GM10248 (cell line): ENCODE data around the gene HOXD12.

Source experiments
- CTCF ChIA-PET: fragments of 300-600 bp; sonication (Branson Sonifier 250); formaldehyde crosslinking; extraction: SDS; loops from one replicate; lab custom pipeline; 2021; ENCODE audit warnings: antibody characterized with exemption; lab: Yijun Ruan, JAX
- POLR2A ChIA-PET: fragments of 350-650 bp; sonication (Branson Sonifier 250); formaldehyde crosslinking; extraction: SDS; loops from one replicate; lab custom pipeline; 2020; ENCODE audit warnings: antibody characterized with exemption; lab: Yijun Ruan, JAX
- DNase-seq: peaks from one replicate; pipeline ENCODE4 v3.0.0; 2012; ENCODE audit errors: extremely low spot score
- TF ChIP-seq, protein P1 (sequence below): IDR thresholded peaks from 2 replicates; pipeline ENCODE4 v1.5.1; 2012; ENCODE audit warnings: mild to moderate bottlenecking, low read depth; ENCODE audit errors: extremely low read depth, missing control alignments, control extremely low read depth

The HOXD12 gene

DNA sequence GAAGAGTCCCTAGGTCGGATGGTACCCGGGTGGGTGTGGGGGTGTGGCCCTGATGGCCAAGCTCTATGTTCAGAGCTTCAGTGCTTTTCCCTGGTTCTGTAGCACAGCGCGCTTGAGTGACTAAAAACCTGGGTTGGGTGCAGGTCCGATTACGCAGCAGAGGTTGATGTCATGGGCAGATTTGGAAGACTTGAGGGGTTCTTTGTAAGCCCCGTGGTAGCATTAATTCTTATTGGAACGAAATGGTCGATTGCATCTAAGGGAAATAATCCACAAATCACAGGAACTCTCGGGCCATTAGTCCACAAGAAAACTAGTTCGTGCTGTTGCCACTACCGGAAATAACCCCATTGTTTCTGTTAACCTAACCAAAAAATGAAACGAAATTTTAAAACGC lies 38.9 kb downstream of the HOXD12 start:
- no peak for DNase-seq
- POLR2A ChIA-PET: no interaction called here
- CTCF ChIA-PET: interaction anchor here (1.6 to 5.6 kb wide), 8 partner anchors 11 to 512 kb away, joined by 5 to 124 read pairs (median 18); no protein-coding TSS in a partner anchor
- TF ChIP-seq, protein P1, sequence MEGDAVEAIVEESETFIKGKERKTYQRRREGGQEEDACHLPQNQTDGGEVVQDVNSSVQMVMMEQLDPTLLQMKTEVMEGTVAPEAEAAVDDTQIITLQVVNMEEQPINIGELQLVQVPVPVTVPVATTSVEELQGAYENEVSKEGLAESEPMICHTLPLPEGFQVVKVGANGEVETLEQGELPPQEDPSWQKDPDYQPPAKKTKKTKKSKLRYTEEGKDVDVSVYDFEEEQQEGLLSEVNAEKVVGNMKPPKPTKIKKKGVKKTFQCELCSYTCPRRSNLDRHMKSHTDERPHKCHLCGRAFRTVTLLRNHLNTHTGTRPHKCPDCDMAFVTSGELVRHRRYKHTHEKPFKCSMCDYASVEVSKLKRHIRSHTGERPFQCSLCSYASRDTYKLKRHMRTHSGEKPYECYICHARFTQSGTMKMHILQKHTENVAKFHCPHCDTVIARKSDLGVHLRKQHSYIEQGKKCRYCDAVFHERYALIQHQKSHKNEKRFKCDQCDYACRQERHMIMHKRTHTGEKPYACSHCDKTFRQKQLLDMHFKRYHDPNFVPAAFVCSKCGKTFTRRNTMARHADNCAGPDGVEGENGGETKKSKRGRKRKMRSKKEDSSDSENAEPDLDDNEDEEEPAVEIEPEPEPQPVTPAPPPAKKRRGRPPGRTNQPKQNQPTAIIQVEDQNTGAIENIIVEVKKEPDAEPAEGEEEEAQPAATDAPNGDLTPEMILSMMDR: no peak

DNA sequence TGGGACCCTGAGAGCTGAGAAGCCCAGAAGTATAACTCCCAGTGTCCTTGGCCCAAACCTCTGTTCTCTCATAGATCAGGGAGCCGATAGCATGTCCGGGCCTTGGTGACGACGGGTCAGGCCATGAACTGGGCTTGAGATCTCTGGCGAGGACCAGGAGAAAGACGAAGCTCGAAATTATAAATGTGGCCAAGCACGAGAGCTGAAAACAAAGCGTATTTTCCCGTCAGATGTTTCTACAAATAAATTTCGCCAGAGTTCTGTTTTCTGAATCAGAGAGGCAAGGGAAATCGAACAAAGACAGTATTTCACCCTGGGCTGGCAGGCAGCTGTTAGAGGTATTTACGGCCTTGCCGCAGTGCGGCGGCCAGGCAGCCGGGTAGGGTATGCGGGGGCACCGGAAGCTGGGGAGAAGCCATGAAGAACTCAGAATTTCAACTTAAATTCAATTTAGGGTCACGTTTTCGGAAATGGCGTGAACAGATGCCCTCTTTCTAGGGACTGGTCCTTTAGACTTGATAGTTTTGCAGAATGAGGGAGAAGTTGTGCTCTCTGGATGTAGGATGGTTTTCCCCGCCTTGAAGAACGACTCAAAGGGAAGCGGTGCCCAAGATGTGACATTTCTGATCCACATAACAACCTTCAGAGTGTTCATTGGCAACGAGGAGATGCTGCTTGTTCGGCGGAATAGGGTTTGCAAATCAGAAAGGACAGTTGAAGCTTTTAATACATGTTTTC lies 39.5 kb downstream of the HOXD12 start:
- TF ChIP-seq, protein P1: no peak
- POLR2A ChIA-PET: no interaction called here
- no peak for DNase-seq
- CTCF ChIA-PET: interaction anchor here (0.7 to 5.6 kb wide), 20 partner anchors 12 to 1009 kb away, joined by 3 to 124 read pairs (median 6); partner anchors contain the start of gene HOXD4

DNA sequence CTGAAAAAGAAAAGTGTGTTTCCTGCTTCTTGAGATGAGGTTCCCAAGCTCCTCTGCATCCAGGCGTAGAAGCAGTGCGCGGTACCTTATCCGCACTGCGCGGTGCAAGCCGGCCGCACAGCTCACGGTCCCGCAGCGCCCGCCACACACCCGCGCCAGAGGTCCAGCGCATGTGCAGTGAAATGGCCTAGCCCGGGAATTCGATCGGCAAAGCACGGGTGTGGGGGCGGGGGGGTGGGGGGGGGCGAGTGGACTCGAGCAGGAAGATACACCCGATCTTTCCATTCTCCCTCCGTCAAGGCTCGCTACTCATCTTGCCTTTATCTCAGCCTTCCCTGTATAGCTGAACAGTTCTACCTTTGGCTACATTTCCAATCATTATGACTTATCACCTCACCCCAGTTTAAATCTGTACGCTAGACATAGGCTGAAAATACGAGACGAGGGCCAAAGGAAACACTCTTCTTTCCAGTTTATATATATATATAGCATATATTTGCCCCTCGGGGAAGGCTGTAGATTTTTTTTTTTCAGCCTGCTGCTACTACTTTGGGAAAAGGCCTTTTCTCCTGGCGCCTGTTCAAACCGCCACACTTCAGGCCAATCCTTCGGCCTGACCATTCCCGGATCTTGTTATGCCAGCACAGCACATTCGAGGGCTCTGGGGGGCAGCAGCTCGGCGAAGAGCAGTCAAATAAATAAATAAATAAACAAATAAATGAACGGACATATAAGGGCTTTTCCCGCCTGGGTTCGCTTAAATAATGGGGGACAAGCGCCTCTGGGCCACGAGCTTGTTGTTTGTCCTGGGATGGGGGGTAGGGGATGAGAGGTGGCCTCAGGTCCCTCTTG lies 40.3 kb downstream of the HOXD12 start:
- no peak for DNase-seq
- CTCF ChIA-PET: interaction anchor here (0.6 to 5.6 kb wide), 45 partner anchors 8 to 1063 kb away, joined by 3 to 124 read pairs (median 4); partner anchors contain the start of gene HOXD4
- TF ChIP-seq, protein P1: no peak
- POLR2A ChIA-PET: no interaction called here

DNA sequence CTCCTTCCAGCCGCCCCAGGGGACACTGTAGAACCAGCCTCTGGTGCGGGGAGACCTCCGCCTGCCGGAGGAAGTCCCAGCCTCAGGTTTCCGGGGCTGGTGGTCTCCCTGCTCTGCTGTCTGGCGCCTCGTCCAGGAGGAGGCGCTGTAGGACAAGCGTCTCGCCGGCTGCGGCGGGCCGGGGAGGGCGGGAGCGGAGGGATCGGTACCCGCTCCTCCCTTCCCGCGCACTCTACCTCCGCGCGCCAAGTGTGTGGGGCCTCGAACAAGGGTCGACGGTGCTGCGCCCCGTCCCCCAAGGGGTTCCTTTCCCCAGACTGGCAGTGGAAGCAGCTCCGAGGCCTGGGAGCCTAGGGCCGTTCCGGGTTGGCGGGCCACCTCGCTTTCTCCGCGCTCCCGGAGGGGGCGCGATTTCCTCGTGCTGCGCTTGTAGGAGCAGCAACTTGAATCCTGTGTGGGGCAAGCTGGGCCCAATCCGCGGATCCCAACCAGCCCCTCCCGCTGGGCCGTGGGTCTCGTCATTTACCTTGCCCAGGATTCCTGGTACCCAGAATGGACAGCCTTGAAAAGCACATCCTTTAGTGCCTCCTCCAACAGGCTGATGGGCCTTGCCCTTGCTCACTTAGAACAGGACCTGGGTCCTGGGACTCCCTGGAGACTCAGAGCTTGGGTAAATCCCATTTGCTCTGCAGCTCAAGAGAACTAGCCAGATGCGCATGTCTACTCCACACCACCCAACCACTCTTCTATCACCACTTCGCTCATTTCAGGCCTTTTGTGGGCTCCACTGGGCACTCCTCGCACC lies 41.1 kb downstream of the HOXD12 start:
- TF ChIP-seq, protein P1: peak; percentile 95
- ChIA-PET CTCF (interaction anchor here (0.6 to 5.6 kb wide), 57 partner anchors 9 to 1062 kb away, joined by 3 to 124 read pairs (median 4); partner anchors contain the start of gene HOXD4), POLR2A (no interaction called here)
- peak; percentile 92 for DNase-seq

DNA sequence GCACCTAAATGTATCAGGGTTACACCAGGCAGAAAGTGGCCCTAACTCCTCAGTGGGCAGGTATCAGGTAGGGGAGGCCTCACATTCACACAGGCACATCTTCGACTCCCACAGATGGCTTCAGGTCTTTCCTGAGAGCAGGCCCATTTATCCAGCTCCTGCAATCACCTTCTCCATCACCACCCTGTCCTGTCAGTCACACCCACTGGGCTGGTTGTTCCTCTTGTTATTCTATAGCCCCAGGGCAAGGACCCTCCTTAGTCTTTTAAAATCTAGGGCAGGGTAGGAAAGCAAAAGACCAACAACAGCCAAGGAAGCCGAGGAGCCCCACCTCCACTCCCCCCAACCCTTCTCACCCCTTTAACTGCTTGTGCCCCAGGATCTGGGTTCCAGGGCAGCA lies 42.7 kb downstream of the HOXD12 start:
- DNase-seq: no peak
- CTCF ChIA-PET: interaction anchor here (1.1 to 5.0 kb wide), 6 partner anchors 9 to 1022 kb away, joined by 3 to 26 read pairs (median 8); no protein-coding TSS in a partner anchor
- POLR2A ChIA-PET: no interaction called here
- TF ChIP-seq, protein P1: no peak
